Measurements from ENCODE around the gene TDRD5. TPM values are rescaled to one million over a fixed set of nuclear protein-coding genes. Genes with fewer than 3 reads are reported as not detected.
A peak's percentile ranks its signal among the peaks of the same experiment; 100 is the strongest.

The TDRD5 gene
- total RNA-seq, 2 donors from 2014 or later: 0.80 to 2.4 TPM

DNA sequence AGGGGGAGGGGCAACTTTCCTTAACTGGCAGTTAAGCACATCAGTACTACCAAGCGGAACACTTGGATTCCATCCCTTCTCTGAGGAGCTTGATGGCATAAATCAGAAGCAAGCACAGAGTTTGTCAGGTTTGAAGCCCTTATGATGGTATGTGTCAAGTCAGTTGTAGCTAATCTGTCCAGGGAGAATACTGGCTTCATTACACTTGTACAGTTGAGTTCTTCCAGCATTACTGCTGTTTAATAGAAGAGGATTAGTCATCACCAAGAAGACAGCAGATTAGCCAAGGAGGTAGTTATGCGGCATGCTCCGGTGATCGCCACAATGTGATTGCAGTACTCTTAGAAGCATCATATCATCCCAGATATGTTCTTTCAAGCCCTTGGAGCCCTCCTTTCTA, 2.1 kb upstream of the TDRD5 start:
- Histone ChIP-seq H3K9me3 (no peaks in the 10 kb centered on the region), H3K36me3 (no peaks in the 10 kb centered on the region), H3K27me3 (no peaks in the 10 kb centered on the region), H3K27ac (no peak overlapping the region), H3K4me1 (no peaks in the 10 kb centered on the region), H3K4me3 (no peak overlapping the region), H3K9ac (ENCODE audit: low read depth in 2 of 2, low read length in 2 of 2) (no peak overlapping the region)
- intact Hi-C loops (cut with DNase I): no loop called here
- DNase-seq: no peak
- no peak for TF ChIP-seq CTCF (IDR thresholded peaks at IDR 0.05)

- H3K4me3 ChIP-seq: no peak overlapping the region
- H3K9me3 ChIP-seq: no peaks in the 10 kb centered on the region
- H3K36me3 ChIP-seq: no peaks in the 10 kb centered on the region
- no peak for DNase-seq
- no peak for TF ChIP-seq CTCF (IDR thresholded peaks at IDR 0.05)
- intact Hi-C loops (cut with DNase I): no loop called here
- H3K4me1 ChIP-seq: no peaks in the 10 kb centered on the region
- H3K27ac ChIP-seq: no peak overlapping the region
- no peak overlapping the region for H3K9ac ChIP-seq (ENCODE audit: low read depth in 2 of 2, low read length in 2 of 2)
- no peaks in the 10 kb centered on the region for H3K27me3 ChIP-seq
These were observed 961 bp upstream of the TDRD5 start for GRCh38 chr1:179590671-179591070.

GRCh38 chr1:179591253-179591591, 410 bp upstream of the TDRD5 start:
- Histone ChIP-seq H3K4me3 (peak overlapping the region; percentile 32), H3K36me3 (no peaks in the 10 kb centered on the region), H3K9me3 (no peaks in the 10 kb centered on the region), H3K4me1 (no peaks in the 10 kb centered on the region), H3K9ac (ENCODE audit: low read depth in 2 of 2, low read length in 2 of 2) (no peak overlapping the region), H3K27ac (no peak overlapping the region), H3K27me3 (no peaks in the 10 kb centered on the region)
- no peak for TF ChIP-seq CTCF (IDR thresholded peaks at IDR 0.05)
- intact Hi-C loops (cut with DNase I): no loop called here
- DNase-seq: no peak

GRCh38 chr1:179598631-179599030, 7.0 kb downstream of the TDRD5 start:
- Histone ChIP-seq H3K9ac (ENCODE audit: low read depth in 2 of 2, low read length in 2 of 2) (no peak overlapping the region), H3K27me3 (no peaks in the 10 kb centered on the region), H3K36me3 (no peaks in the 10 kb centered on the region), H3K27ac (no peak overlapping the region), H3K4me1 (no peaks in the 10 kb centered on the region), H3K4me3 (no peak overlapping the region), H3K9me3 (no peaks in the 10 kb centered on the region)
- intact Hi-C loops (cut with DNase I): no loop called here
- TF ChIP-seq CTCF (IDR thresholded peaks at IDR 0.05): no peak
- no peak for DNase-seq

DNA sequence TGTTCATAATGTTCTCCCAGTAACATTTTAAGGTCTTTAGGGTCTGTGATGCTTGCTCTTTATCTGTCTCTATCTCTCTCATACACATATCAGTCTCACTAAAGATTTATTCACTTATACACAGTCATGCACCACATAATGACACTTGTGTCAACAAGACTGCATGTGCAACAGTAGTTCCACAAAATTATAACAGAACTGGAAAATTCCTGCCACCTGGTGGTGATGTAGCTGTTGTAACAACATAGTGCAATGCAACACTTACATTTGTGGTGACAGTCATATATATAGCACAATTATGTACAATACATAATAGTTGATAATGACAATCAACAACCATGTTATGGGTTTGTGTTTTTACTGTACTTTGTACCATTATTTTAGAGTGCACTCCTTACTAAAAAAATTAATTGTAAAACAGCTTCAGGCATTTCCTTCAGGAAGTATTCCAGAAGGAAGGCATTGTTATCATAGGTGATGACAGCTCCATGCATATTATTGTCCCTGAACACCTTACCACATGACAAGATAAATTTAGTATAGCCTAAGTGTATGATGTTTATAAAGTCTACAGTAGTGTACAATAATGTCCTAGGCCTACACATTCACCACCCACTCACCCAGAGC, 8.1 kb downstream of the TDRD5 start:
- H3K9ac ChIP-seq (ENCODE audit: low read depth in 2 of 2, low read length in 2 of 2): no peak overlapping the region
- no peaks in the 10 kb centered on the region for H3K9me3 ChIP-seq
- H3K4me1 ChIP-seq: no peaks in the 10 kb centered on the region
- peak; percentile 64 for DNase-seq
- no peak overlapping the region for H3K4me3 ChIP-seq
- intact Hi-C loops (cut with DNase I): no loop called here
- no peak overlapping the region for H3K27ac ChIP-seq
- H3K27me3 ChIP-seq: no peaks in the 10 kb centered on the region
- TF ChIP-seq CTCF (IDR thresholded peaks at IDR 0.05): peak; percentile 36
- H3K36me3 ChIP-seq: no peaks in the 10 kb centered on the region
